ENCODE results near the gene WFDC12. TPM values are rescaled to one million over a fixed set of nuclear protein-coding genes. Genes with fewer than 3 reads are reported as not detected.

The WFDC12 gene
- total RNA-seq, 2 experiments from 2014 or later, result not detected

DNA sequence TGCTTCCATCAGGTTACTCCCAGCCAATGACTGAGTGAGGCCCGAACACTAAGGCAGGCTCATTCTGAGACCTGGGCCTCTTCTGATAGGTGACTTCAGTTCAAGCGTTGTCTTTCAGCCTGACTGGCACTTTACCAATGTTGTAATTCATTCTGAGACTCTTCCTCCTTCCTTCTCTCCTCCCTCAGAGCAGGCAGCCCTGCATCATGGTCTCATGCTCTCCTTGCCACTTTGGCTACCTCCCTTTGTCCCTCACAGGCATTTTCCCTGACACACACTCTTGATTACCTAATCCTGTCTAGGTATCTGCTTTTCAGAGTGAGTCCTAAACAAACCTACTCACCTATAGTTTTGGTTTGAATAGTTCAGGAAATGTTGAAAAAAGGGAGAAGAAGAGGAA is 12.6 kb upstream of the WFDC12 start:
- Mint-ChIP-seq H3K27ac (no peak overlapping the region), H3K4me3 (no peak overlapping the region)
- DNase-seq, result no peak

DNA sequence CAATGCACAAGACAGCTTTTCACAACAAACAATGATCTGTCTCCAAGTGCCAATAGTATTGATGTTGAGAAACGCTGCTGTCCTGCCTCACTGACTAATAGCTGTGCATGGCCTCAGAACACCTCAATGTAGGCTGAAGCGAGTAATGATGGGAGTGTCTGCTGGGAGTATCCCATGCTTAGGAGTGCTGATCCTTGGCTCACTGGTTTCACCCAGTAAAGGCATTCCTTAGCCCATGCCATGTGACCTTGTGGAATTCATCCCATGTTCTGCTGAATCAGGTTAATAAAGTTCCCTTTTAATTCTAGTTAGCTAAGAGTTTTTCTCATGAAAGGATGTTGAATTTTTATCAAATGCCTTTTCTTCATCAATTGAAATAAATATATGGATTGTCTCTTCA is 3.8 kb upstream of the WFDC12 start:
- Mint-ChIP-seq H3K4me3 (no peak overlapping the region), H3K27me3 (peaks cover 42% of the 10 kb centered on the region), H3K9me3 (no peaks in the 10 kb centered on the region), H3K36me3 (no peaks in the 10 kb centered on the region), H3K4me1 (no peaks in the 10 kb centered on the region), H3K27ac (no peak overlapping the region)
- DNase-seq, result no peak

More for the DNA sequence above, 12.6 kb upstream of the WFDC12 start:
- H3K27me3 Mint-ChIP-seq, result peaks cover 20% of the 10 kb centered on the region
- no peaks in the 10 kb centered on the region for H3K9me3 Mint-ChIP-seq
- H3K36me3 Mint-ChIP-seq, result no peaks in the 10 kb centered on the region
- no peaks in the 10 kb centered on the region for H3K4me1 Mint-ChIP-seq

GRCh38 chr20:45121388-45121787 is 2.9 kb downstream of the WFDC12 start:
- no peaks in the 10 kb centered on the region for H3K9me3 Mint-ChIP-seq
- H3K27me3 Mint-ChIP-seq, result peaks cover 34% of the 10 kb centered on the region
- no peak overlapping the region for H3K27ac Mint-ChIP-seq
- H3K4me3 Mint-ChIP-seq, result no peak overlapping the region
- DNase-seq, result no peak
- H3K36me3 Mint-ChIP-seq, result no peaks in the 10 kb centered on the region
- no peaks in the 10 kb centered on the region for H3K4me1 Mint-ChIP-seq

DNA sequence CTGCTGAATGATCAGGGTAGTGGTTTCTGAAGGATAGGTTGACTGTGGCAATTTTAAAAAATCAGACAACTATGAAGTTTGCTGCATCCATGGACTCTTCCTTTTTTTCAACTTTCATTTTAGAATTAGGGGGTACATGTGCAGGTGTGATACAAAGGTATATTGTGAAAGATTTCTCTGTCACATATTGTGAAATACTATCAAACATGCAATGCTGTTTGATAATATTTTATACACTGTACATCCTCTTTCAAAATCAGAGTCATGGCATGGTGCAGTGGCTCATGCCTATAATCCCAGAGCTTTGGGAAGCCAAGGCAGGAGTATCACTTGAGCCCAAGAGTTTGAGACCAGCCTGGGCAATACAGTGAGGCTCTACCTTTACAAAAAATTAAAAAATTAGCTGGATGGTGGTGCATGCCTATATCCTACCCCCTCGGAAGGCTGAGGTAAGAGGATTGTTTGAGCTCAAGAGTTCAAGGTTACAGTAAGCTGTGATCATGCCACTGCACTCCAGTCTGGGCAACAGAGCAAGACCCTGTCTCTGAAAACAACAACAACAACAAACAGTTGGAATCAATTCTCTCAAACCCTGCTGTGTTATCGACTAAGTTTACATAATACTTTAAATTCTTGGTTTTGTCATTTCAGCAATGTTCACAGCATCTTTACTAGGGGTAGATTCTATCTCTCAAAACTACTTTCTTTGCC is 4.6 kb downstream of the WFDC12 start:
- H3K4me1 Mint-ChIP-seq, result peaks cover 6% of the 10 kb centered on the region

DNA sequence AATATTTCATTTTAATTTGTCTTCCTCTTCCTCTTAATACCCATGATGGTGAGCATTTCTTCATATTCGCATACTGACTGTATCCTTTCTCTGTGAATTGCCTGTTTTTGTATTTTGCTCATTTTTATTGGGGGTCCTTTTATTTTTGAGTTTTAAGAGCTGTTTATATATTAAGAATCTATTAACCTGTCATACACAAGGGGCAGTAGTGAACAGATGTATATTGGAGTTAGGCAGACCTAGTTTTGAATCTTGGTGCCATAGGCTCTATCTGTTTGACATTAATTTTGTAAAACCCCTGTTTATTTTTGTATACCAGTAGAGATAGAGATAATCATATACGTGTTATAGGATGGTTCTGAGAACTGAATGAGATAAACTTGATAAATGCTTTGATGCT is 6.2 kb downstream of the WFDC12 start:
- no peak for DNase-seq
- no peaks in the 10 kb centered on the region for H3K9me3 Mint-ChIP-seq
- peaks cover 8% of the 10 kb centered on the region for H3K4me1 Mint-ChIP-seq
- H3K4me3 Mint-ChIP-seq, result no peak overlapping the region
- H3K27me3 Mint-ChIP-seq, result peaks cover 25% of the 10 kb centered on the region
- H3K27ac Mint-ChIP-seq, result no peak overlapping the region
- H3K36me3 Mint-ChIP-seq, result no peaks in the 10 kb centered on the region

More for the DNA sequence above, 4.6 kb downstream of the WFDC12 start:
- Mint-ChIP-seq H3K36me3 (no peaks in the 10 kb centered on the region), H3K27ac (no peak overlapping the region), H3K27me3 (peaks cover 26% of the 10 kb centered on the region), H3K9me3 (no peaks in the 10 kb centered on the region), H3K4me3 (no peak overlapping the region)
- no peak for DNase-seq

- Mint-ChIP-seq H3K4me1 (peaks cover 8% of the 10 kb centered on the region), H3K27ac (no peak overlapping the region), H3K4me3 (no peak overlapping the region), H3K27me3 (peaks cover 25% of the 10 kb centered on the region), H3K9me3 (no peaks in the 10 kb centered on the region), H3K36me3 (no peaks in the 10 kb centered on the region)
- no peak for DNase-seq
Observed at GRCh38 chr20:45117581-45117980, 6.7 kb downstream of the WFDC12 start.

GRCh38 chr20:45115829-45116228 is 8.4 kb downstream of the WFDC12 start:
- peaks cover 19% of the 10 kb centered on the region for H3K27me3 Mint-ChIP-seq
- DNase-seq, result no peak

GRCh38 chr20:45115386-45115774 is 8.9 kb downstream of the WFDC12 start:
- no peak for DNase-seq
- peaks cover 8% of the 10 kb centered on the region for H3K4me1 Mint-ChIP-seq
- H3K4me3 Mint-ChIP-seq, result no peak overlapping the region
- H3K36me3 Mint-ChIP-seq, result no peaks in the 10 kb centered on the region
- peaks cover 17% of the 10 kb centered on the region for H3K27me3 Mint-ChIP-seq
- H3K27ac Mint-ChIP-seq, result no peak overlapping the region
- H3K9me3 Mint-ChIP-seq, result no peaks in the 10 kb centered on the region

More at GRCh38 chr20:45115829-45116228, 8.4 kb downstream of the WFDC12 start:
- H3K27ac Mint-ChIP-seq, result no peak overlapping the region
- H3K4me1 Mint-ChIP-seq, result peaks cover 8% of the 10 kb centered on the region
- H3K4me3 Mint-ChIP-seq, result no peak overlapping the region
- no peaks in the 10 kb centered on the region for H3K36me3 Mint-ChIP-seq
- H3K9me3 Mint-ChIP-seq, result no peaks in the 10 kb centered on the region

- DNase-seq, result peak; percentile 39
- H3K4me1 Mint-ChIP-seq, result peaks cover 8% of the 10 kb centered on the region
- H3K27ac Mint-ChIP-seq, result no peak within 1 kb of the TSS
- no peaks in the 10 kb centered on the region for H3K36me3 Mint-ChIP-seq
- H3K9me3 Mint-ChIP-seq, result no peaks in the 10 kb centered on the region
- peaks cover 14% of the 10 kb centered on the region for H3K27me3 Mint-ChIP-seq
- no peak within 1 kb of the TSS for H3K4me3 Mint-ChIP-seq
Observed at GRCh38 chr20:45114465-45115385, 9.5 kb downstream of the WFDC12 start, which contains the start of gene WFDC5. WFDC5 (minus strand) TSS chr20:45115174; CDS start chr20:45115083, 91 bp downstream.

DNA sequence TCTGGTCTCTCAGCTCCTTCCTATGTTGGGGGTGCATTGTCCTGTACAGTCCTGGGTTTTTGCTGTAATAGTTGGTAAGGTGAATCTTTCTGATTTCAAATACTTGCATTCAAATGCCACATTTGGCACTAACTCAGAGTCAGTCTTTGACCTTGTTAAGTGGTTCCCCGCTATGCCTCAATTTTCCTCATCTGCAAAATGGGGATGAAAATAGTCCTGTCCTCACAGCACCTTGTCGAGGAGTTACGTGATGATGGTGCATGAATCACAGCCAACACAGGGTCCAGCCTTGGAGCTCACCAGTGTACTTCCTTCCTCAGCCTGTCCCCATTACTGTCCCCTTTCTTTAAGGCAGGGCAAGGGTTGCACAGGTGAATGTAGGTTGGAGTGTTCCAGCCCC is 10.4 kb downstream of the WFDC12 start:
- no peaks in the 10 kb centered on the region for H3K36me3 Mint-ChIP-seq
- H3K27ac Mint-ChIP-seq, result no peak overlapping the region
- H3K27me3 Mint-ChIP-seq, result peaks cover 15% of the 10 kb centered on the region
- peaks cover 8% of the 10 kb centered on the region for H3K4me1 Mint-ChIP-seq
- no peaks in the 10 kb centered on the region for H3K9me3 Mint-ChIP-seq
- no peak for DNase-seq
- H3K4me3 Mint-ChIP-seq, result no peak overlapping the region

DNA sequence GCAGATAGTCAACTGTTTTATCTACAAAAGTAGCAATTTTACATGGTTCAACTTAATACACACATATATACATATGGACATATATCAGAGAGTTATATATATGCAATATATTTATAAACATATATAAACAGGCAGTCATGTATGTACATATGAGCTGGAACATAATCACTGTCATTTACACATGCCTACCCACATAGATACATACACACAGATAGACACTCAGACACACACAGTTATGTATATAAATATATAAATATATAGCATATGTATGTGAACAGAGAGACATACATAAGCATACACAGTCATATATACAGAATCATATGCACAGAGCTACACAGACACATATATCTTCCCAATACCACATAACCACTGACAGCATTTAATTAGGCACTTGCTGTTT is 11.5 kb downstream of the WFDC12 start:
- no peaks in the 10 kb centered on the region for H3K36me3 Mint-ChIP-seq
- peaks cover 12% of the 10 kb centered on the region for H3K27me3 Mint-ChIP-seq
- peaks cover 8% of the 10 kb centered on the region for H3K4me1 Mint-ChIP-seq
- H3K27ac Mint-ChIP-seq, result no peak overlapping the region
- DNase-seq, result no peak
- no peaks in the 10 kb centered on the region for H3K9me3 Mint-ChIP-seq
- no peak overlapping the region for H3K4me3 Mint-ChIP-seq

GRCh38 chr20:45111799-45112471 is 12.3 kb downstream of the WFDC12 start:
- Mint-ChIP-seq H3K4me1 (peaks cover 8% of the 10 kb centered on the region), H3K27me3 (peaks cover 8% of the 10 kb centered on the region), H3K27ac (no peak overlapping the region), H3K4me3 (no peak overlapping the region), H3K36me3 (no peaks in the 10 kb centered on the region), H3K9me3 (no peaks in the 10 kb centered on the region)
- no peak for DNase-seq

- no peaks in the 10 kb centered on the region for H3K36me3 Mint-ChIP-seq
- no peak for DNase-seq
- peaks cover 3% of the 10 kb centered on the region for H3K27me3 Mint-ChIP-seq
- no peak overlapping the region for H3K4me3 Mint-ChIP-seq
- peaks cover 8% of the 10 kb centered on the region for H3K4me1 Mint-ChIP-seq
- no peak overlapping the region for H3K27ac Mint-ChIP-seq
- H3K9me3 Mint-ChIP-seq, result no peaks in the 10 kb centered on the region
Observed at GRCh38 chr20:45111285-45111684, 13.0 kb downstream of the WFDC12 start.

DNA sequence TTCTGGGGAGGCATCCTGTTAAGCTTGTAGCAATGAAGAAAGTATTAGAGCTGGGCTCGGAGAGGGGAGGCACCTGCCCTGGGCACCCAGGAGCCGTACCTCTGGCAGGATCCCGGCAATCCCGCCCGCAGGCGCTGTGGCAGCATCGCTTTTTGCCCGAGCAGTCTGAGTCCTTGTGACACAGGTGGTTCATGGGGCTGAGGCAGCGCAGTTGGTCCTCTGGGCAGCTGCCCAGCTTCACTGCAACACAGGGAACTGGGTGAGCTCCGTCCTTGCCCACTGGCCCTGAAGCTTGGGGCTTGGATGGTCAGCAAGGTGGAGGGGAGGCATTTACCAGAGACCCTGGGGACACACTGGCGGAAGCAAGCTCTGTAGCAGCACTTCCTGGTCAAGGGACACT is 14.0 kb downstream of the WFDC12 start:
- no peak overlapping the region for H3K27ac Mint-ChIP-seq
- H3K9me3 Mint-ChIP-seq, result no peaks in the 10 kb centered on the region
- no peak for DNase-seq
- H3K4me1 Mint-ChIP-seq, result peaks cover 8% of the 10 kb centered on the region
- peaks cover 3% of the 10 kb centered on the region for H3K27me3 Mint-ChIP-seq
- H3K36me3 Mint-ChIP-seq, result no peaks in the 10 kb centered on the region
- H3K4me3 Mint-ChIP-seq, result no peak overlapping the region

GRCh38 chr20:45109634-45110033 is 14.6 kb downstream of the WFDC12 start:
- Mint-ChIP-seq H3K27me3 (peaks cover 3% of the 10 kb centered on the region), H3K4me3 (no peak overlapping the region), H3K27ac (no peak overlapping the region), H3K4me1 (peaks cover 2% of the 10 kb centered on the region), H3K9me3 (no peaks in the 10 kb centered on the region), H3K36me3 (no peaks in the 10 kb centered on the region)
- no peak for DNase-seq

Measured in activated naive CD8-positive, alpha-beta T cell treated with anti-CD3 and anti-CD28 coated beads for 36 hours (primary cell).